GM19467 (cell line): ENCODE results near the gene MPRIP.
"Not testable (repeated sequence)": the region's sequence is repeated elsewhere in the genome, so short reads cannot be mapped to it uniquely, and the experiment has no call there.

Experiments
- ATAC-seq: cut with Tn5 transposase; IDR thresholded peaks from one replicate; pipeline ENCODE4 v1.9.1; 2021; ENCODE audit warnings: mild to moderate bottlenecking, moderate library complexity; ENCODE audit not compliant: unreplicated experiment

MPRIP gene

DNA sequence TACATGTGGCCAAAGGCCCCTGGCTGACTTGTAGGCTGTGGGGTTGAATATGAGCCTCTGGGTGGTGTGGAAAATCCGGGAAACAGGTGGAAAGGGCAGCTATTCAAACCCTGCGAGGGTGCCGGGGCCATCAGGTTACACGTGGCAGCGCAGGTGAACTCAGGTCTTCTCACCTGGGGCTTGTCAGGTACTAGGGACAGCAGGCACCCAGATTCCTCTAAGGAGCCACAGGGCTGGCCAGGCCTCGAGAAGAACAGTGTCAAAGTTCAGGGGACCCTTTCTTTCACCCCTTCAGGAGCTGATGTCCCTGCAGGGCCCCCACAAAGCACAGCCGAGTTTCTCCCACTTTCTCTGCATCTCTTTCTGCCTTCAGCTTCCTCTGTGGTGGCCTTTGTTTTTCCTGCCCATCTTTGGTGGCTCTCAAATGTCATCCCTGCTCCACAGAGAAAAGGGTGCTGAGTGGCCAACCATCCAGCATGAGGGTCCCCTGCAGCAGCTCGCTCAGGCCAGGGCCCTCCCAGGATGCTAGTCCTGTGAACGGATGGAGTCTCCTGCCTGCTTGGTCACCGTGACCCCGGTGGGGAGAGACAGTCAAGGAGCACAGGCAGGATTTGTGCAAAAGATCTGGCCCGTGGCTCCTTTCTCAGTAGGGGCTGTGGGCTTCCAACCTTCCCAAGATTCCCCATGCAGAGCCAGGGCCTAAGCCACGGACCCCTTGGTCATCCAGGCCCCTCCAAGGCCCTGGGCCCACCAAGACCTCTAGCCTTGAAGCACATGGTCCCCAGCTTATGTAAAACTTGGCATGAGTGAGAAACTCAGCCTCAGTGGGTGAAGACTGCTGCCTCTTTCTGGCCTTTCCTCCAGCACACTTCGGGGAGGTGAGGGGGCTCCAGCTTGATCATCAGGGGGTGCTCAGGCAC lies 28.2 kb upstream of the MPRIP start:
- ATAC-seq: not testable (repeated sequence)

DNA sequence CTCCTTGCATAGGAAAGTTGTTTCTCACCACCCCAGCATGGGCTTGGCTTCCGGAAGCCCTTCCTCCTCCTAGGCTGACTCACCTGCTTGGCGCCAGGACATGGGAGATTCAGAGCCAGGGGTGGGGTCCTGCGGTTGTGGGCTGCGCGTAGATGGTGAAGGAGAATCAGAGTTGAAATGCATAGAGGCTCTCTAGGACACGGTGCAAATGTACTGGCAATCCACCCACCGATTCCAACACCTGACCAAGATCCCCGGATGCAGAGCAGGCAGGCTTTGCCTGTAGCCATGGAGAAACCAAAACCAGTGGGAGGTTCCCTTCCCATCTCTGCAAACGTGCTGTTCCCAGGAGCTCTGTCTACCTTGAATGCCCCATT lies 27.5 kb upstream of the MPRIP start:
- ATAC-seq: not testable (repeated sequence)

DNA sequence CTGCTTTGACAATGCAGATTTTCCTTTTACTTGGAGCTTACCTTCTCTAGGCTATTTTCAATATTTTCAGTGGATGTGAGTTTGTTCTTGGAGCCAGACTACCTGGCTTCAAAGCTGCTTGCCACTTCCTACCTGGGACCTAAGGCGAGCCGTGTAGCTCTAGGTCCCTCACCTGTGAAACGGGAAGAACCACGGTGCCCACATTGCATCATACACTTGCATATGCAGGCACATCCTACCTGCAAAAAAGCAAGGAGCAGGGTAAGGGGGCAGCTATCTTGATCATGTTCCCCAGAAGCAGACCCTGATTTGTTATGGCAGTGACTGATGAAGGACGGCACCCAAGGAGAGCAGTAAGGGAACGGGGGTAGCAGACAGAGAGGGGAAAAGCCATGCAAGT lies 27.0 kb upstream of the MPRIP start:
- no peak for ATAC-seq

DNA sequence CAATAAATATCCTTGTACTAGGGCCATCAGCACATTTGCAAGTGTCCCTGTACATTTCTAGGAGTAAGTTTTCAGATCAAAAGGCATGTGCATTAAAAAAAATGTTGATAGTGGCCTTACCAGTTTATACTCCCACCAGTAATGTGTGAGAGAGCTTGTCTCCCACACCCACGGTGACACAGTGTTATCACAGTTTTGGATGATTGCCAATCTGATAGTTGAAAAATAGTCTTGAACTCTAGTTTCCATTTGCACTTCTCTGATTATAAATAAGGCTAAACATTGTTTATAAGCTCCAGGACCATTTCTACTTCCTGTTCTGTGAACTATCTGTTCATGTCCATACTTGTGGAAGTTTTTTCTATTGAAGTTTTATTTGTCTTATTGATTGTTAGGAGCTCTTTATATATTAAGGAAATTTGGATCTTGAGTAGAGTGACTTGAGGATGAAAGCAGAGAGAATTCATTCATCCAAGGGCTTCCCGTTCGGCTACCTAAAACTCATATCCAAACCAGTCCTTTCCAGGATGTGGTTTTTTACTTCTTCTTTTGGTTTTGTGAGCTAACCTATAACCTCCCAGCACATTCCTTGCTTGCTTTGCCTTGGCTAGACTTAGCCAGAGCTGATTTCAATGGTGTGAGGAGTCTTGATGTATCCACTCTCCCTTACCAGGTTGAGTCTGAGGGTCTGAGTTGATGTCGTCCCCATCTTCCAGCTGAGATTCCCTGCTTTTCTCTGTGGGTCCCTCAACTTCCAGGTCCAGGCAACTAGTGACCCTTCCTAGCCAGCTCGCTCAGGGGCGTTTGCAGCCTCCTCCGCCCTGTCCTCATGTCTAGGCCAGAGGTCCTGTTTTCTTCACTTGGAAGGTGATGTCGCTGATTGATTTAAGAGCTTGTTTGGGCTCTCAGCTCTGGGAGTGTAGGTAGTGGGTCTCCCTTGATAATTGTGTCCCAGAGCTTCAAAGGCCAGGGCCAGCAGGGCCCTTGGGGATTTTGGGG lies 25.8 kb upstream of the MPRIP start:
- ATAC-seq: not testable (repeated sequence)

DNA sequence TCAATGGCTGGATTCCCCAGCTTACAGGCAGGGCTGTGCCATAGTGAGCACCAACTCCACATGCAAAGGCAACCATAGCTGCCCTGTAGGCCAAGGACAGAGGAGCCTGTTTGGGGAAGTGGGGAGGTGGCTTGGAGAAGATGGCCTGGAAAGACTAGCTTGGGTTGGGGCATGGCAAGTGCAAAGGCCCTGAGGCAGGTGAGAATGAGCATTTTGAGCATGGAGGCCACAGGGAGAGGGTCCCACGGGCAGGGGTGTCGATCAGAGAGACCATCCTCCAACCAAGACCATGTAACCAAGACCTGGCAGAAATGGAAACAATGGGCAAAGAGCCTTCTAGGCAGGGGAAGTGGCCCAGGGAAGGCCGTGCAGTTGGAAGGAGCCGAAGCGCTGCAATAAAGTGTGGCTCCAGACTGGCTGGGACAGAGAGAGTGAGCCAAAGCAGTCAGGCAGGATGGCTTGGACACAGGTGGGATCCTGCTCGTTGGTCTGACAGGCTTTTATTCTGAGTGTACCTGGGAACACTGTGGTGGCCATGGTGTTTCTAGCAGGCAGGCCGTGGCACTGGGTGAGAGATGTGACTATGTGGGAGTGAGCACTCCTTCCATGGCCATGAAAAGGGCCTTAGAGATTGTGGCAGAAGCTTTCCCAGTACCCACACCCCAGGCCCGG lies 24.8 kb upstream of the MPRIP start:
- no peak for ATAC-seq

DNA sequence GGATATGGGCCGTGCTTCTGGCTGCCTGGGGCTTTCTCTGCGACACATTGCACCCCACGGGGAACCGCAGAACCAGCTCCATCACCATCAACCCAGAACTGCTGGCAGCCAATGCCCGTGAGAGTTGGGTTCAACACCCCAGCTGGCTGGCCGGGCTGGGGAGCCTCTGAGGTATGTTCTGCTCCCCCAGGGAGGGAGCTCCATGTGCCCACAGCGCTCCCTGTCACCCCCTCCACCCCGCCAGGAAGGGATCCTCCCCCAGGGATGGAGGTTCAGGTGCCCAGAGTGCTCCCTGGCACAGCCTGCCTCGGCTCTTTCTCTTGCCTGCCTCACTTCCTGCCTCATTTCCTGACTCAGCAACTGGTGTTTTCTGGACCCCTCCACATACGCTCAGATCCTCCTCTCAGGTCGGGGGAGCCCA lies 24.2 kb upstream of the MPRIP start:
- ATAC-seq: no peak

DNA sequence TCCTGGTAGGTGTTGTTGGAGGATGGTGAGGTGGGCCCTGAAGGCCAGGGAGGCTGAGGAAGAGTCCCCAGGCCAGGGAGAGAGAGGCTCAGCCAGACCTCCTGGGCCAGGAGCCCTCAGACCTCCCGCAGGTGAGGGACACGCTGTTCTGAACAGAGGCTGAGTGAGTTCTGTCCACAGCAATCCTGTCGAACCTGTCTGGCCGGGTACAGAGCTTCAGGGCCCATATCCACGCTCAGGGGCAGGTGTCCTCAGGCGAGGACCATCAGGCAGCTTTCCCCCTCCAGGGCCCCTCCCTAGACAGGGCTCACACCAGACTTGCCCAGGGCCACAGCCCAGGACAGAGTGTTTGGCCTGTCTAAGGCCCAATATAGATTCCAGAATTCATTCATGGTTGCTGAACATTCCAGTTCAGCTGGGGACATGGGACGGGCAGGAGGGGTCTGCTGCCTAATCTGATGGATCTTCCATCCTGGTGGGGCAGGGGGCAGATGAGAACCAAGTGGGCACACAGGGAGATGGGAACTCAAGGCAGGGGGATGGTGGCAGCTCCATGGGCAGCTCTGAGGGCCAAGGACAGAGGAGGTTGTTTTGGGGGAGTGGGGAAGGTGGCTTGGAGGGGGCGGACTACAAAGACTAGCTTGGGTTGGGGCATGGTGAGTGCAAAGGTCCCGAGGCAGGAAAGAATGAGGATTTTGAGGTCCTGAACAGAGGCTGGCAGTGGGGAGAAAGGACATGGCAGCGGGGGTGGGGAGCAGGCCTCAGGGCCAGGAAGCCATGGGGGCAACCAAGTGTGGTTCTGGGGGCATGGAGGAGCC lies 23.4 kb upstream of the MPRIP start:
- no peak for ATAC-seq

DNA sequence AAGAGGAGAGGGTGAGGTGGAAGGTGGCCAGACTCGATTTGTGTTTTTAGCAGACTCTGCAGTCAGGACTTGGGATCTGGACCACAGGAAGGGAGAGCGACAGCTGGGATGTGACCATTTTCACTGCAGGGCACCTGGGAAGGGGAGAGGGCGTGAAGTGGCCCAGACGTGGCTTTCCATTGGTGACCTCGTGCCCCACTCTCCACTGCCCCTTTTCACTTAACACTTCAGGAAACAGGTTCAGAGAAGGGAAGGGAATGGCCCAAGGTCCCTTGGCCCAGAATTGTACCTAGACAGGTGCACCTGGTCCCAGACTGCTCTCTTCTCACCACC lies 22.9 kb upstream of the MPRIP start:
- ATAC-seq: no peak

DNA sequence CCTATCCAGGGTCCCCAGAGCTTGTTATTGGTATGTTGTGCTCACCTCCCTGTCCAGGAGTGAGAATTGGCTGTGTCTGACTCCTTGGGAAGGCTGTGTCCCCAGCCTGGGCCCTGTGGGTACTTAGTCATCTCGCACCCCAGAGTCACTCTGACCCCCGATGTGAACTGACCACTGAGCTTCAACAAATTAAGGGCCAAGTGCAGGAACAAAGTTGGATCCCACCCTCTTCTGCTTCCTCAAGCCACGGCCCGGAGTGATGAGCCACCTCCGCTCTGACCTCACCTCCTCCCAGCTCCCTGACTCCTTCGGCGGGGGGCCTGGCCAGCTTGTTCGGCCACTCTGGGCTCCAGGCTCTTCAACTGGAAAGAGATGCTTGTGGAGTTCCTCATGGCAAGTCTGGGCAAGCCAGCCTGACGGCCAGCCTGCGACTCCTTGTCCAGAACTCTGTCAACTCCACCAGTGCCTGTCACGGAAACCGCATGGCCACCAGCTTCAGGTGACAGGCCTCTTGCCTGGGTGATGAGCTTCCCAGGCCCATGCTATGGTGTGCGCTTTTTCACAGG lies 22.3 kb upstream of the MPRIP start:
- ATAC-seq: no peak

DNA sequence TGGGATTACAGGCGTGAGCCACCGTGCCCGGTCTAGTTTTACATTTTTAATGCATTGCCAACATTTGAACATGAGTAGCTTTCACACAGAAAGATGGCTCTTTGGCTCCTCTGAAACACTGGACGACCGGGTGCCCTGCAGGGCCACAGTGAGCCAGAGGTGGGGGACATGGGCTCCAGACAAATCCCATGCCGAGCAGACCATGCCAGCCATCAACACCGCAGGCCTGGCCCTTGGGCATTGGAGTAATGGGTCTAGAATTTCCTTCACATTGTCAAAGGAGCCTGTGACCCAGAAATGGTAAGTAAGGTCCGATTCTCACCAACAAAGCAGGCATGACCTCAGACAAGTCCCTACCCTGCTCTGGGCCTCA lies 21.4 kb upstream of the MPRIP start:
- ATAC-seq: no peak

DNA sequence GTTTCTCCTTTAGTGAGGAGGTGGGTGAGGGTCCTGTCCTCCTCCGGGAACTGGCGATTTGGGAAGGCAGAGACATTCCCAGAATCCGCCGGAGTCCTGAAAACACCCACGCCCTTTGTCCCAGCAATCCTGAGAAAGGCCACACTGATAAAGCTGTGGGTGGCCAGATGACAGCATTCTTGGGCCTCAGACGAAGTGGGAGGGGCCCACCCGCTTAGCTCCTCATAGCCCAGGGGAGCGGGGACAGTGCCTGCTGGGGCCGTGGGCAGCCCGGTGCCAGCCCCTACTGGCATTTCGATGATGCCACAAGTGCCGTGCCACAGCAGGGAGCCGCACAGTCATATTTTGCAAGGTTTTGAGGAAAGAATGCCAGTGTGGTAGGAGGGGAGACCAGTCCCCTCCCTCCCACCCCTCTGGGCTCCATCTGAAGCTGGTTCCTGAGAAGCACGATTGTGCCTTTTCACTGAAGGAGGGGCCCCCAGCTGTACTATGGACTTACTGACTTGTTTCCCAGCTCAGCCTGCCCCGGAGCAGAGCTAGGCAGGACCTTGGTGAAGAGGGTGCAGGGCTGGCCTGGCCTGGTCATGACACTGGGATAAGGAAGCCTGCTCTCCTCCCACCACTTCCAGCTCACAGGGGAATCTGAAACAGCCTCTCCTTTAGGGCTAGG lies 20.9 kb upstream of the MPRIP start:
- no peak for ATAC-seq

DNA sequence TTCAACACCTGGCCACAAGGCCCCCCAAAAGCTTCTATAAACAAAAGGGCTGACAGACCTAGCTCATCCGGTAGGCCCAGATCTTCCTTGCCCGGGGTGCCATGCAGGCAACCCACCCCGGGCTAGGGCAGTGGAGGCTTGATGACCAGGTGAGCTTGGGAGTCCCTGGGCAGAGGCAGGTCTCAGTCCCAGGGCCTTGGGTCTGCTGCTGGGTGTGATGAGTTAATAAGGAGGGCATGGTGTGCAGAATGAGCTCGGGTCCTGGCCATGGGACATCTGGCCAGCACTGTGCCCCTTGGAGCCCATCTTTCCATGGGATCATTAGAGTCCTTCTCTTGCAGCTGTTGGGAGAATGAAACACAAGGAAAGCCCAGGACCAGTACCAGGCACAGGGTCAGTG lies 20.2 kb upstream of the MPRIP start:
- ATAC-seq: no peak

DNA sequence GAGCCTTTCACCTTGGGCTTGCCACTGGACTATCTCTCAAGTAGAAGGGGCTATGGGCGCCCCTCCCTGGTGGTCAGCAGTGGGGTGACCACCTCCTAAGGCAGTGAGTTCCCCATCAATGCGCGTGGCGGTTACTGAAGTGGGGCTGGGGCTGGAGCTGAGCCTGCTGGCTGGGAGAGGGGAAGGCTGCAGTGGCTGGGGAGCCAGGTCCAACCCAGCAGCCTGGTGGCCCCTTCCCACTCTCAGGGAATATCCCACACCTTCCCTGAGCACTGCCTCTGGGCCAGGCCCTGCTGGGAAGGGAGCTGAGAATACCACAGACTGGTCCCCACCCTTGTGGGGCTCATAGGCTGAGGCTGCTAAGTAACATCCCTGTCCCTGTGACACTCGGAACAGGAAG lies 19.8 kb upstream of the MPRIP start:
- no peak for ATAC-seq

DNA sequence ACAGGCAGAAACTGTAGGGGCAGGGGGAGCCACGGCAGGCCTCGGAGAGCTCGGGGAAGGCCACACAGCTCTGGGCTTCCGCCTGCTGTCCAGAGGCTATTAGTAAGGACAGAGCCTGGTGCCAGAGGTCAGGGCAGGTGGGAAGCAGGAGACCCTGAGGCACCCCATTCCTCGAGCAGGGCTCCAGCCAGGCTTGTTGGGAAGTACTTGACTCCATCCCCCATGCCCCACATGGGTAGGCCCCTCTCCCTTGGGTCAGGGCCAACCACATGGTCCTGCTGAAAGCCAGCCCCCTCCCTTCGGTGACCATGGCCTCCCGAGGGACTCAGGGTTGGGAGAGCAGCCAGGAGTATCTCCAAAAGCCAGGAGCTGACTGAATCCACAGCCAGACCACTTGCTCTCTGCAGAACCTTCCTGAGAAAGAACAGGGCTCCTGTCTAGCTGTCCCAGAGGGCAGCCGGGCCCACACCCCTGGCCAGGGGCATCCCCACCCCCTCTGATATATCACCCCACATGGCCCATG lies 17.4 kb upstream of the MPRIP start:
- no peak for ATAC-seq

DNA sequence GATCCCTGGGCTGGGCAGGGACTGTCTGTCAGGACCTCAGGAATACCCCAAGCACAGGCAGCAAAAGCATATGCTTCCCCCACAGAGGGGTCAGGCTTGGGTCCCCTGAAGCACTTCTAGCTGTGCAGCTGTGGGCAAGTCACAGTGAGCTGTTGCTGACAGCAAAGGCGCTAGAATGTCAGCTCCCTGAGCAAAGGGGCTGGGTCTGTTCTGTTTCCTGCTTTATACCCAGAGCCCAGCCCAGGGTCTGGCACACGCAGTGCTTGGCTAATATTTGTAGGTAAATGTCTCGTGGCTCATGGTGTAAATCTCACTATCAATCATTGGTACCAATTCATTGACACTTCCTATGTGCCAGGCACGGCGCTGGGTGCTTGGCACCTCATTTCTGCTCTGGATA lies 16.6 kb upstream of the MPRIP start:
- no peak for ATAC-seq

DNA sequence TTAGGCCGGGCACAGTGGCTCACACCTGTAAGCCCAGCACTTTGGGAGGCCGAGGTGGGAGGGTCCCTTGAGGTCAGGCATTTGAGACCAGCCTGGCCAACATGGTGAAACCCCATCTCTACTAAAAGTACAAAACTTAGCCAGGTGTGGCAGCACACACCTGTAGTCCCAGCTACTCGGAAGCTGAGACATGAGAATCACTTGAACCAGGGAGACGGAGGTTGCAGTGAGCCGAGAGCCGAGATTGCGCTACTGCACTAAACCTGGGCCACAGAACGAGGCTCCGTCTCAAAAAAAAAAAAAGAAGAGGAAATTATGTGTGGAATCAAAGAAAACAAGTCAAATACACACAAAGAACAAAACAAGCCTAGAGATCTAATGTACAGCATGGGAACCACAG lies 16.1 kb upstream of the MPRIP start:
- ATAC-seq: no peak

DNA sequence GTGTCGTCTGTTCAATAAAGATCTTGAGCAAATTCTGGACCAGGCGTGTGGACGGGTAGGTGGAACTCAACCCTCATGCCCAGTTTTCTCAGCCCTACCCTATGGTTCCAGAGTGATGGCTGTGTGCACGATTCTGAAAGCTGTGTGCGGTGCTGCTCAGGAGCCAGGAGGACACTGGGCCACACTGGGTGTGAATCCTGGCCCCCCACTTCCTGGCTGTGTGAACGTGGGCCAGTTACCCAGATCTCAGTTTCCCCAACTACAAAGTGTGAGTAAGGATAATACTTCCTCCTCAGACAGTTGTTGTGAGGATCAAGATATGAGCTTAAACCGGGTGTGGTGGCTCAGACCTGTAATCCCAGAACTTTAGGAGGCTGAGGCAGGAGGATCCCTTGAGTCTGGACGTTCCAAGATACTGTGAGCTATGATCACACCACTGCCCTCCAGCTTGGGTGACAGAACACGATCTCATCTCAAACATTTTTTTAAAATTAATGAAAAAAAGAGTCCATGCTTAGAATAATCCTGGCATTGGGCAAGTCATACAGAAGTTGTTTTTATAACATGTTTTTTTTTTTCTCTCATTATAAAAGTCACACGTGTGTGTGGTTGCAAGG lies 14.7 kb upstream of the MPRIP start:
- ATAC-seq: no peak

DNA sequence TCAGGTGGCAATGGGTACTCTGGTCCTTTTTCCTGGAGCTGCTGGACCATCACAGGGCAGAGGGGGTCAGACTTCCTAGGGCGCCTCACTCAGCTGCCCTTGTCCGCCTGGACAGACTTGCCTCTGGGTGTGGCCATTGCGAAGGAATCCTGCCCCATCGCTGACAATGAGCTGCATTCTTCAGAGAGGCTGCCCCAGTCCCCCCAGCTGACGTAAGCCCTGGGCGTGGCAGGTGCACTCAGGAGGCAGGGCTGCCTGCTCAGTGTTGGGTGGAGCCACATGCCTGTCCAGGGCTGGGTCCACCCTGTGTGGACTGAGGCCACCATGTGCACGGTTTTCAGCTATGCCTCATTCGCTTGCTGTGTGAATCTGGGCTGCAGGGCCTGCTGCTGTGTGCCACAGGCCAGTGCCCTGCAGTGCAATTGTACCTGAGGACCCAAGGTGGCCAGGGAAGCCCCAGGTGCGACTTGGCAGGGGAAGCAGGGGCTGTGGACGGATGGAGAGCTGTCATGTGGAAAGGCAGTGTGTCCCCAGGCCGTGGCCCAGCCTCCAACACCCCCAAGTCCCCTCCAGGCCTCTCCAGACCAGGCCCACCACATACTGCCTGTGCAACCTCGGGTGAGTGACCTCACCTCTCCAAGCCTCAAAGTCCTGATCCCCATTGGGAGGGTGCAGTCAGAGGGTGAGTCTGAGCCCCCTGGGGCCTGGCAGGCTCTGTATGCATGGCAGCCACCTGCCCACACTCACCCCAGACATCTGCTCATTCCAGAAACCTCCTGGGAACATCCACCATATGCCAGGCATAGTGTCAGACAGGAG lies 14.0 kb upstream of the MPRIP start:
- ATAC-seq: no peak
